HEK293 (cell line): Measurements from ENCODE around the gene POLN.
A peak's percentile ranks its signal among the peaks of the same experiment; 100 is the strongest.

Experiments used
- CTCF ChIA-PET: fragments of 350-600 bp; formaldehyde crosslinking; extraction: SDS; loops from one replicate; lab custom pipeline; 2021; ENCODE audit warnings: antibody characterized with exemption; lab: Yijun Ruan, JAX
- POLR2A ChIA-PET: fragments of 300-600 bp; formaldehyde crosslinking; extraction: SDS; loops from one replicate; lab custom pipeline; 2020; ENCODE audit warnings: antibody characterized with exemption, inconsistent platforms; lab: Yijun Ruan, JAX
- H3K27ac ChIP-seq: fragments of 200-500 bp; sonication (Bioruptor generic); 2 replicates; pipeline ENCODE4 v1.5.1; 2014; ENCODE audit warnings: low read depth, low read length, control low read depth, inconsistent platforms; ENCODE audit errors: extremely low read depth
- H3K36me3 ChIP-seq, 2 experiments: fragments of 200-500 bp in 1 of 2; sonication (Bioruptor generic) in 1 of 2; 1 replicate in 1 of 2; 2 replicates in 1 of 2; pipeline ENCODE4 v1.5.1; 2014 to 2017; ENCODE audit warnings: inconsistent platforms in 2 of 2, low read length in 2 of 2; ENCODE audit not compliant: control insufficient read depth in 2 of 2, insufficient read depth in 1 of 2
- H3K4me1 ChIP-seq: fragments of 200-500 bp; sonication (Bioruptor generic); 2 replicates; pipeline ENCODE4 v1.5.1; 2014; ENCODE audit warnings: mild to moderate bottlenecking, low read length, inconsistent platforms; ENCODE audit not compliant: control insufficient read depth, insufficient read depth
- H3K4me3 ChIP-seq: 2 replicates; pipeline ENCODE4 v1.5.1; 2011; ENCODE audit warnings: low read depth, mild to moderate bottlenecking, control low read depth, low read length, moderate library complexity
- H3K9me3 ChIP-seq: fragments of 200-500 bp; sonication (Bioruptor generic); 2 replicates; pipeline ENCODE4 v1.5.1; 2014; ENCODE audit warnings: low read depth, low read length, inconsistent platforms; ENCODE audit not compliant: control insufficient read depth, insufficient read depth
- KLF9 ChIP-seq: fragments of 450-650 bp; formaldehyde crosslinking; IDR thresholded peaks from 2 replicates; pipeline ENCODE4 v1.5.1; 2016; ENCODE audit warnings: missing biosample characterization, missing genetic modification characterization, low read depth
- MZF1 ChIP-seq: fragments of 450-650 bp; formaldehyde crosslinking; IDR thresholded peaks from 2 replicates; pipeline ENCODE4 v1.5.1; 2017; ENCODE audit warnings: missing biosample characterization, missing genetic modification characterization, borderline replicate concordance
- PRDM1 ChIP-seq: fragments of 450-650 bp; formaldehyde crosslinking; IDR thresholded peaks from 2 replicates; pipeline ENCODE4; 2016; ENCODE audit warnings: missing biosample characterization, missing genetic modification characterization
- RBAK ChIP-seq: fragments of 450-650 bp; formaldehyde crosslinking; IDR thresholded peaks from 2 replicates; pipeline ENCODE4 v1.5.1; 2016; ENCODE audit warnings: missing biosample characterization, missing genetic modification characterization
- SCRT2 ChIP-seq: fragments of 450-650 bp; formaldehyde crosslinking; IDR thresholded peaks from 2 replicates; pipeline ENCODE4 v1.5.1; 2016; ENCODE audit warnings: missing biosample characterization, missing genetic modification characterization
- ZBTB1 ChIP-seq: fragments of 450-650 bp; formaldehyde crosslinking; IDR thresholded peaks from 2 replicates; pipeline ENCODE4 v1.5.1; 2016; ENCODE audit warnings: missing biosample characterization, missing genetic modification characterization
- ZFP69B ChIP-seq: fragments of 450-650 bp; formaldehyde crosslinking; IDR thresholded peaks from 2 replicates; pipeline ENCODE4 v1.5.1; 2016; ENCODE audit warnings: missing biosample characterization, missing genetic modification characterization
- ZNF223 ChIP-seq: fragments of 450-650 bp; formaldehyde crosslinking; IDR thresholded peaks from 2 replicates; pipeline ENCODE4 v1.5.1; 2016; ENCODE audit warnings: missing biosample characterization, missing genetic modification characterization
- ZNF23 ChIP-seq: fragments of 450-650 bp; formaldehyde crosslinking; IDR thresholded peaks from 2 replicates; pipeline ENCODE4 v1.5.1; 2016; ENCODE audit warnings: missing biosample characterization, missing genetic modification characterization, borderline replicate concordance
- ZNF274 ChIP-seq, 2 experiments: fragments of 200-500 bp in 1 of 2; fragments of 450-650 bp in 1 of 2; sonication (Bioruptor generic) in 1 of 2; formaldehyde crosslinking in 1 of 2; IDR thresholded peaks; 2 replicates each; pipeline versions ENCODE4 v1.5.1 to v1.6.1; 2014 to 2016; ENCODE audit warnings: borderline replicate concordance in 1 of 2, inconsistent platforms in 1 of 2, low read length in 1 of 2, missing biosample characterization in 1 of 2, missing genetic modification characterization in 1 of 2
- ZNF354C ChIP-seq: fragments of 450-650 bp; formaldehyde crosslinking; IDR thresholded peaks from 2 replicates; pipeline ENCODE4 v1.5.1; 2016; ENCODE audit warnings: missing biosample characterization, missing genetic modification characterization, low read depth, borderline replicate concordance
- ZNF426 ChIP-seq: fragments of 450-650 bp; formaldehyde crosslinking; IDR thresholded peaks from 2 replicates; pipeline ENCODE4 v1.5.1; 2017; ENCODE audit warnings: missing biosample characterization, missing genetic modification characterization, mild to moderate bottlenecking, inconsistent platforms, moderate library complexity
- ZNF510 ChIP-seq: fragments of 450-650 bp; formaldehyde crosslinking; IDR thresholded peaks from 2 replicates; pipeline ENCODE4 v1.5.1; 2018; ENCODE audit warnings: mild to moderate bottlenecking, missing genetic modification characterization, missing biosample characterization; ENCODE audit not compliant: insufficient replicate concordance
- ZNF521 ChIP-seq: fragments of 450-650 bp; formaldehyde crosslinking; IDR thresholded peaks from 2 replicates; pipeline ENCODE4 v1.5.1; 2017; ENCODE audit warnings: missing biosample characterization, mild to moderate bottlenecking, missing genetic modification characterization
- ZNF555 ChIP-seq: fragments of 450-650 bp; formaldehyde crosslinking; conservative IDR thresholded peaks from 2 replicates; pipeline ENCODE4 v1.5.1; 2017; ENCODE audit warnings: missing biosample characterization, mild to moderate bottlenecking, missing genetic modification characterization, inconsistent platforms
- ZNF558 ChIP-seq: fragments of 450-650 bp; formaldehyde crosslinking; IDR thresholded peaks from 2 replicates; pipeline ENCODE4 v1.5.1; 2016; ENCODE audit warnings: missing biosample characterization, missing genetic modification characterization
- ZNF677 ChIP-seq: fragments of 450-650 bp; IDR thresholded peaks from 2 replicates; pipeline ENCODE4 v1.5.0; 2018; ENCODE audit warnings: missing biosample characterization, mild to moderate bottlenecking, missing genetic modification characterization, moderate library complexity
- TF ChIP-seq, protein P1 (sequence below): sonication (generic); formaldehyde crosslinking; IDR thresholded peaks from 2 replicates; pipeline ENCODE4 v1.8.1; 2022; ENCODE audit warnings: mild to moderate bottlenecking, moderate library complexity, missing genetic modification reagents
- TF ChIP-seq, protein P2 (sequence below): fragments of 450-650 bp; formaldehyde crosslinking; IDR thresholded peaks from 2 replicates; pipeline ENCODE4 v1.5.1; 2016; ENCODE audit warnings: missing biosample characterization, missing genetic modification characterization
- TF ChIP-seq, protein P3 (sequence below): fragments of 450-650 bp; formaldehyde crosslinking; IDR thresholded peaks from 2 replicates; pipeline ENCODE4 v1.5.1; 2017; ENCODE audit warnings: missing biosample characterization, missing genetic modification characterization
- TF ChIP-seq, protein P4 (sequence below): fragments of 450-650 bp; formaldehyde crosslinking; IDR thresholded peaks from 2 replicates; pipeline ENCODE4 v1.5.1; 2016; ENCODE audit warnings: missing biosample characterization, missing genetic modification characterization
- TF ChIP-seq, protein P5 (sequence below): fragments of 450-650 bp; formaldehyde crosslinking; IDR thresholded peaks from 2 replicates; pipeline ENCODE4 v1.5.1; 2016; ENCODE audit warnings: missing biosample characterization, missing genetic modification characterization

The POLN gene

DNA sequence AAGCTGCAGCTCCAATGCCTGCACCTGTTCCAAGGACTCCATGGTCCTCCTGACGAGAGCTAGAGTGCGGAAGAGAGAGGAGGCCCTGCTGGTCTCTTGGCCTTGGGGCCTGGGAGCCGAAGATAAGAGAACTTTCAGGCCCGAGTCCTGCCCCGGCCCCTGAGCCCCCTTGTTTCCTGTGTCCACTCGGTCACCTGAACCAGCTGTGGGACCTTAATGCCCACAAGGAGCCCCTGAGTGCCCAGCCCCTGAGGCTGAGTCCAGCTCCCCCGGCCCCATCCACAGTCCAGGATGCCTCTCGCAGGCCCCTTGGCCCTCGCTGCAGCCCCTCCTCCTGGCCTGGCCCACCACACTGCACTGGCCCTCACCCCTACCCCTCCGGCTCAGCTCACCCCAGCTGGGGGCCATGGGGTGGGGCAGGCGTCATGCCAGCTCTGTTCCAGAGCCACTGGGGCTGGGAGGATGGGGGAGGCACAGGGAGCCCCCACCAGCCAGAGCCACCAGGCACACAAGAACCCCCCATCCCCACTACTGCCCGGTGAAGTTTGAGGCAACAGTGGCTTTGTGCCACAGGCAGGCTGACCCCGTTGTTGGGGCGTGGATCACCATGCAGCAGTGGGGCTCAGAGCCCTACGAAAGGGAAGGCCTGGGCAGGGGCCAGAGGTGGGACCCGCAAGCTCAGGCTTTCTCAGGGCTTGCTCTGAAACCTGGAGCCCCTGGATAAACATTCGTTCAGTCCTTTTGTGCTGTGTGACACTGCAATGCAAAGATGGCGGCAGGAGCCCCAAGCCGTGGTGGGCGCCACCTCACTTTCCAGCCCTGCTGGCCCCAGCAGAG is 168.7 kb downstream of the POLN start:
- ChIA-PET POLR2A (interaction anchor here (0.6 to 0.9 kb wide), 2 partner anchors 10 to 81 kb away, joined by 3 to 8 read pairs; no protein-coding TSS in a partner anchor), CTCF (no interaction called here)

DNA sequence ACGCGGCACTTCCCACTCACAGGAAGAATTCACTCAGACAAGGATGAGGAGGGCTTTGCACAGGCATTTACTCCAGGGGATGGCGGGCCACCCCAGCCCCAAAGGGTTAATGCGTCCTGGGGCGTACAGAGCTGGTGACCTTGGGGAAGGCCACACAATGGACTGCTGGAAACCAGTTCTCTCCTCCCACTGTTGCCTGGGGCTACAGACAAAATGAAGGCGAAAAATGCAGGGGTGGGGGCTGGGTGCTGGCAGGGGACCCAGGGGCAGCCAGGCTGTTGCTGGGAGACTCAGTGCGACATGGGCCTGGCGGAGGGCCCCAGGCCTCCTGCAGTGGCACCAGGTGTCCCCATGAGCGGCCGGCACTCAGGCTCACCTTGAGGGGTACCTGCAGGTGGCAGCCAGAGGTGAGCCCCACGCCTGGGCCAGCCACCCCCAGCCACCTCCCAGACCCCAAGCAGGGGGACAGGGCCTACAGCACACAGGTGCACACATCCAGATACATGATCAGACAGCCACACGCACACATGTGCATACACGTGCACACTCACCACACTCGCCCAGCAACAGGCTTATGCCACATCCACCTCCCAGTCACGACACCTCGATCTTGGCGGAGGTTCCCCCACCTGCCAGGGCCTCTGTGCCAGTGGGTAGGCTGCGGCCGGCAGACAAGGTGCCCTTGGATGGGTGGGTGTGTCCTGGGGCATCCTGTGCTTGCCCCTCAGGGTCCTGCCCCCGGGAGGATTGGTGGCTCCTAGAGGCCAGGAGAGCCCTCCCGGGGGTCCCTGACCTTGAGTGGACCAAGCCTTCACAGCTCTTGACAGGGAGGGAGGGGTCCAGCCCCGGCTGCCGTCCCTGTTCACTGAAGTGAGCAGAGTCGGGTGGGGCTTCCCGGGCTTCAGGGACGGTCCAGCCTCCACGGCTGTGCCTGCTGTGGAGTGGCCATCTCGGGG is 169.7 kb downstream of the POLN start:
- H3K4me3 ChIP-seq = no peak overlapping the region
- ChIA-PET CTCF (no interaction called here), POLR2A (no interaction called here)

More for the DNA sequence above, 168.7 kb downstream of the POLN start:
- peaks cover 0 to 5% of the 10 kb centered on the region in 2 experiments; a peak in 1 of 3 replicates for H3K36me3 ChIP-seq
- H3K9me3 ChIP-seq = no peaks in the 10 kb centered on the region
- H3K4me3 ChIP-seq = no peak overlapping the region
- TF ChIP-seq, protein P1, sequence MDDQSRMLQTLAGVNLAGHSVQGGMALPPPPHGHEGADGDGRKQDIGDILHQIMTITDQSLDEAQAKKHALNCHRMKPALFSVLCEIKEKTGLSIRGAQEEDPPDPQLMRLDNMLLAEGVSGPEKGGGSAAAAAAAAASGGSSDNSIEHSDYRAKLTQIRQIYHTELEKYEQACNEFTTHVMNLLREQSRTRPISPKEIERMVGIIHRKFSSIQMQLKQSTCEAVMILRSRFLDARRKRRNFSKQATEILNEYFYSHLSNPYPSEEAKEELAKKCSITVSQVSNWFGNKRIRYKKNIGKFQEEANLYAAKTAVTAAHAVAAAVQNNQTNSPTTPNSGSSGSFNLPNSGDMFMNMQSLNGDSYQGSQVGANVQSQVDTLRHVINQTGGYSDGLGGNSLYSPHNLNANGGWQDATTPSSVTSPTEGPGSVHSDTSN (CRISPR knock-in tag) = no peak
- TF ChIP-seq KLF9 (no peak), ZNF677 (tag by site-specific recombination) (no peak), ZNF223 (tag by site-specific recombination) (no peak), ZNF555 (tag by site-specific recombination) (no peak), ZFP69B (tag by site-specific recombination) (peak; percentile 40; the same call in 1 of the 2 replicates), ZNF274 (IDR thresholded peaks at IDR 0.05; ENCODE audit: low read length) (no peak), ZNF274 (tag by site-specific recombination; IDR thresholded peaks at IDR 0.05; ENCODE audit: borderline replicate concordance) (no peak), ZNF354C (tag by site-specific recombination) (no peak), RBAK (no peak), ZBTB1 (no peak), ZNF521 (tag by site-specific recombination) (no peak), ZNF23 (tag by site-specific recombination) (no peak), ZNF558 (no peak), ZNF426 (tag by site-specific recombination) (no peak), PRDM1 (tag by site-specific recombination) (no peak)
- TF ChIP-seq, protein P2, sequence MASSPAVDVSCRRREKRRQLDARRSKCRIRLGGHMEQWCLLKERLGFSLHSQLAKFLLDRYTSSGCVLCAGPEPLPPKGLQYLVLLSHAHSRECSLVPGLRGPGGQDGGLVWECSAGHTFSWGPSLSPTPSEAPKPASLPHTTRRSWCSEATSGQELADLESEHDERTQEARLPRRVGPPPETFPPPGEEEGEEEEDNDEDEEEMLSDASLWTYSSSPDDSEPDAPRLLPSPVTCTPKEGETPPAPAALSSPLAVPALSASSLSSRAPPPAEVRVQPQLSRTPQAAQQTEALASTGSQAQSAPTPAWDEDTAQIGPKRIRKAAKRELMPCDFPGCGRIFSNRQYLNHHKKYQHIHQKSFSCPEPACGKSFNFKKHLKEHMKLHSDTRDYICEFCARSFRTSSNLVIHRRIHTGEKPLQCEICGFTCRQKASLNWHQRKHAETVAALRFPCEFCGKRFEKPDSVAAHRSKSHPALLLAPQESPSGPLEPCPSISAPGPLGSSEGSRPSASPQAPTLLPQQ = 0 out of 2 replicates have a peak, but pooled peaks have one; percentile 31
- TF ChIP-seq, protein P3, sequence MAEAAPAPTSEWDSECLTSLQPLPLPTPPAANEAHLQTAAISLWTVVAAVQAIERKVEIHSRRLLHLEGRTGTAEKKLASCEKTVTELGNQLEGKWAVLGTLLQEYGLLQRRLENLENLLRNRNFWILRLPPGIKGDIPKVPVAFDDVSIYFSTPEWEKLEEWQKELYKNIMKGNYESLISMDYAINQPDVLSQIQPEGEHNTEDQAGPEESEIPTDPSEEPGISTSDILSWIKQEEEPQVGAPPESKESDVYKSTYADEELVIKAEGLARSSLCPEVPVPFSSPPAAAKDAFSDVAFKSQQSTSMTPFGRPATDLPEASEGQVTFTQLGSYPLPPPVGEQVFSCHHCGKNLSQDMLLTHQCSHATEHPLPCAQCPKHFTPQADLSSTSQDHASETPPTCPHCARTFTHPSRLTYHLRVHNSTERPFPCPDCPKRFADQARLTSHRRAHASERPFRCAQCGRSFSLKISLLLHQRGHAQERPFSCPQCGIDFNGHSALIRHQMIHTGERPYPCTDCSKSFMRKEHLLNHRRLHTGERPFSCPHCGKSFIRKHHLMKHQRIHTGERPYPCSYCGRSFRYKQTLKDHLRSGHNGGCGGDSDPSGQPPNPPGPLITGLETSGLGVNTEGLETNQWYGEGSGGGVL = no peak
- TF ChIP-seq, all 188 proteins: peak for 2
- no peak overlapping the region for H3K27ac ChIP-seq
- H3K4me1 ChIP-seq = no peaks in the 10 kb centered on the region

More for the DNA sequence above, 169.7 kb downstream of the POLN start:
- Histone ChIP-seq H3K27ac (no peak overlapping the region), H3K36me3 (peaks cover 0 to 5% of the 10 kb centered on the region in 2 experiments; a peak in 1 of 3 replicates), H3K9me3 (no peaks in the 10 kb centered on the region), H3K4me1 (no peaks in the 10 kb centered on the region)
- TF ChIP-seq MZF1 (tag by site-specific recombination) = no peak
- TF ChIP-seq, protein P4, sequence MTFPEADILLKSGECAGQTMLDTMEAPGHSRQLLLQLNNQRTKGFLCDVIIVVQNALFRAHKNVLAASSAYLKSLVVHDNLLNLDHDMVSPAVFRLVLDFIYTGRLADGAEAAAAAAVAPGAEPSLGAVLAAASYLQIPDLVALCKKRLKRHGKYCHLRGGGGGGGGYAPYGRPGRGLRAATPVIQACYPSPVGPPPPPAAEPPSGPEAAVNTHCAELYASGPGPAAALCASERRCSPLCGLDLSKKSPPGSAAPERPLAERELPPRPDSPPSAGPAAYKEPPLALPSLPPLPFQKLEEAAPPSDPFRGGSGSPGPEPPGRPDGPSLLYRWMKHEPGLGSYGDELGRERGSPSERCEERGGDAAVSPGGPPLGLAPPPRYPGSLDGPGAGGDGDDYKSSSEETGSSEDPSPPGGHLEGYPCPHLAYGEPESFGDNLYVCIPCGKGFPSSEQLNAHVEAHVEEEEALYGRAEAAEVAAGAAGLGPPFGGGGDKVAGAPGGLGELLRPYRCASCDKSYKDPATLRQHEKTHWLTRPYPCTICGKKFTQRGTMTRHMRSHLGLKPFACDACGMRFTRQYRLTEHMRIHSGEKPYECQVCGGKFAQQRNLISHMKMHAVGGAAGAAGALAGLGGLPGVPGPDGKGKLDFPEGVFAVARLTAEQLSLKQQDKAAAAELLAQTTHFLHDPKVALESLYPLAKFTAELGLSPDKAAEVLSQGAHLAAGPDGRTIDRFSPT (tag by site-specific recombination) = 0 out of 2 replicates have a peak, but pooled peaks have one; percentile 41
- no peak for TF ChIP-seq ZNF510 (tag by site-specific recombination)
- TF ChIP-seq SCRT2 (tag by site-specific recombination) = peak; percentile 53; the same call in 1 of the 2 replicates
- TF ChIP-seq, protein P5, sequence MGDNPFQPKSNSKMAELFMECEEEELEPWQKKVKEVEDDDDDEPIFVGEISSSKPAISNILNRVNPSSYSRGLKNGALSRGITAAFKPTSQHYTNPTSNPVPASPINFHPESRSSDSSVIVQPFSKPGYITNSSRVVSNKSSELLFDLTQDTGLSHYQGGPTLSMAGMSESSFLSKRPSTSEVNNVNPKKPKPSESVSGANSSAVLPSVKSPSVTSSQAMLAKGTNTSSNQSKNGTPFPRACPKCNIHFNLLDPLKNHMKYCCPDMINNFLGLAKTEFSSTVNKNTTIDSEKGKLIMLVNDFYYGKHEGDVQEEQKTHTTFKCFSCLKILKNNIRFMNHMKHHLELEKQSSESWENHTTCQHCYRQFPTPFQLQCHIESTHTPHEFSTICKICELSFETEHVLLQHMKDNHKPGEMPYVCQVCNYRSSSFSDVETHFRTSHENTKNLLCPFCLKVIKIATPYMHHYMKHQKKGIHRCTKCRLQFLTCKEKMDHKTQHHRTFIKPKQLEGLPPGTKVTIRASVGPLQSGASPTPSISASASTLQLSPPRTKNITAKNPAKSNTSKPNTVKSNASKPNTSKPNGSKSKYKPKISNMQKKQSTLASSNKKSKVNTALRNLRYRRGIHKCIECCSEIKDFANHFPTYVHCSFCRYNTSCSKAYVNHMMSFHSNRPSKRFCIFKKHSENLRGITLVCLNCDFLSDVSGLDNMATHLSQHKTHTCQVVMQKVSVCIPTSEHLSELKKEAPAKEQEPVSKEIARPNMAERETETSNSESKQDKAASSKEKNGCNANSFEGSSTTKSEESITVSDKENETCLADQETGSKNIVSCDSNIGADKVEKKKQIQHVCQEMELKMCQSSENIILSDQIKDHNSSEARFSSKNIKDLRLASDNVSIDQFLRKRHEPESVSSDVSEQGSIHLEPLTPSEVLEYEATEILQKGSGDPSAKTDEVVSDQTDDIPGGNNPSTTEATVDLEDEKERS (tag by site-specific recombination) = no peak
- TF ChIP-seq, all 188 proteins: peak for 2
